ENCODE results near the gene GATAD2A.
"Not testable (repeated sequence)": the region's sequence is repeated elsewhere in the genome, so short reads cannot be mapped to it uniquely, and the experiment has no call there.

GATAD2A gene

DNA sequence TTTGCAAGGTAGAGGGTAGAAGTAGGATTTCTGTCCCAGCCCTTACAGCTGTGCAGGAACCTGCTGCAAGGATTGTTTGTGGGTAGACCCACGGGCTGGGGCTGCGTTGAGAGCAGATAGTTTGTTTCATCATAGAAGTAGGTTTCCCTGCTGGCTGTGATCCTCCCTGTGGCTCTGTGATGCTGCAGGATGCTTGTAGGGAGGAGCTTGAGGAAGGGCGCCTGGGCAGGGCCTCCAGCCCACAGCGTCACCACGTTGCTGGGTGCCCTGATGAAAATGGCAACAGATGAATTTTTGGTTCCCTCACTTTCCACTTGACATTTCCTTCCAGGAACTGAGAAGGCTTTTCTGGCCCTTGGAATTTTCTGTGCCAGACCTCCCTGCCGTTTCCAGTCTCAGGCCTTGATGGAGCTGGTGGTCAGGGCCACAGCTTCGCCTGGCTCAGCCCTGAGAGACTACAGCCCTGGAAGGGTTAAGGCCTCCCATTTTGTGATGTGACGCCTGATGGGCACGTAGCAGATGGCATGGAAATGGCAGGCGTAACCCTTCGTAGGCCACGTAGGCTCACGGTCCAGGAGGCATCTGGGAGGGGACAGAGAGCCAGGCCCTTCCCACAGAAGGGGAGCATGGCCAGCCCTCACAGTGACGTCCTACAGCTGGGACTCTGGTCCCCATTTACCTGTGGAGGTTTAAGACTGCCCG, 42.2 kb downstream of the GATAD2A start:
- DNase-seq, result peak; percentile 57

DNA sequence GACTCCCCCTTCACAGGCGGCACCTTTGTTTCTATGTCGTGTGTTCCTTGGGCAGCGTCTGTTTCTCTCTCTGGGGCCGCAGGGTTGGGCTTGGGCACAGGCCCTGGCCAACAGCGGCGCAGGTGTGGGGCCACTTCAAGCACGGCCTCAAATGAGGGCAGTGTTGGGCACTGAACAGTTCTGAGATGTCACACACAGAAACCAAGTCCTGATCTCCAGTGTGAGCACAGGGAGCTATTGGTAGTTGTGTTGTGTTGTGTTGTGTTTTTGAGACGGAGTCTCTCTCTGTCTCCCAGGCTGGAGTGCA, 42.7 kb downstream of the GATAD2A start:
- DNase-seq, result no peak

DNA sequence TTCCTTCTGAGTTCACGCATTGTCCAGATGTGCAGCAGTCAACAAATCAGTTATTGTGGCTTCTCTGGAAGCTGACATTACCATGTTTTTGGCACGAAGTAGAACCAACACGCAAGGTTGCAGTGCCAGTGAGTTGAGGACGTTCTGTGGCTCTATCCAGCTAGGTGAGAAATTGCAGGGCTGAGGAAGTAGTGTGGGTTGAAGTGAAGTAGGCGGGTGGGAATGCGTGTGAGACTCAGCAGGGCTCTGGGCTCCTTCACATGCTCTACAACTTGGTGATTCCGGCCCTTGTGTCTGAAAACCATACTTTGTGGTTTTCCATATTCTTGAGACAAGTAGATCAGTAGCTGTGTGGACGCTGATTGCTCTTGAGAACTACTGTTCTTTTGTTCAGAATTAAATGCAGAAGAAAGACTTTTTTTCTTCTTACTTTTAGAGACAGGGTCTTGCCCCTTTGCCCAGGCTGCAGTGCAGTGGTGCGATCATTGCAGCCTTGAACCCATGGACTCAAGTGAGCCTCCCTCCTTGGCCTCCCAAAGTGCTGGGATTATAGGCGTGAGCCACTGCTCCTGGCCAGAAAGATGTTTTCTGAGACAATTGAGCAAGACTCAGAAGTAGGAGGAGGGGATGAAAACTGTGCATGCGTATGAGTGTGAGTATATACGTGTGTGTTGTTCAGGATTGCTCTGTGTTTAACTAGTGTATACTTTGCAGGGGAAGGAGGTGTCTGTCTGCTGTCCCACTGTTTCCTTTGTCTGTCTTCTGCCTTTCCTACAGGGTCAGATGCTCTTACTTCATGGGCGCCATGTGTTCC, 46.2 kb downstream of the GATAD2A start:
- peak; percentile 48 for DNase-seq

DNA sequence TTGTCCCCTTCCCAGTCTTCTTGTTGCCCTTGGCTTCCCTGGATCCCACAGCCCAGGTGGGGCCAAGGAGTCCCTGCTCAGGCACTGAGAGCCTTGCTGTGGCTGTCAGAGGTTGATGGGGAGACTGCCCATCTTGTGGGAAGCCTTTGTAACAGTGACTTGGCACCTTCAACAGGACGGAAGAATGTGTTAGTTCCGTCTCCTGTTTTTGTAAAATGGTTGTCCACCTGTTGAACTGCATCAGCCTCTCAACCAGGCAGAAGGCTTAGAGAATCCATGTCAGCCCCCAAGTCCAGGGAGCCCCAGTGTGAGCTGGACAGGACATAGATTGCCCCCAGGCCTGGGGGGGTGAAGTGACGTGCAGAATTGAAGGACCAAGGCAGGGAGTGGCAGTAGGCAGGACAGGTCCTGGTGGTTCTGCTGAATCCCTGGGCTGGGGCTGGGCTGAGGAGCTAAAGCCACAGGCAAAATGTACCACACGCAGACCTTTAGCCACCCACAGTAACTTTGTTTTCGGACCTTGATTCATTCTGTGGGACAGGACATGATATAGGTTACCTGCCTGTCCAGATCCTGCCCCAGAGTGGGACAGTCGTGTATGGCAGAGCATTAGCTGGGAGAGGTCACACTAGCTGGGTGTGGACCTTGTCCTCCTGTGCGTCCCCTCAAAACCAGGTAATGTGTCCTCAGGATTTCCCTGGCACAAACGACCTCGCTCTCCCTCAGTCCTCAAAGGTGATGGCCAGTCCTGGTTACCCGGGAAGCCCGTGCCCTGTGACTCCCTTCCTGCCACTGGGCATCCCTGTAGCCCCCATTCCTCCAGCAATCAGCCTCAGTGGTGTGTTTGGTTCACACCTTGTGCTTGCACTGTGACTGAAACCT, 47.0 kb downstream of the GATAD2A start:
- DNase-seq, result no peak

DNA sequence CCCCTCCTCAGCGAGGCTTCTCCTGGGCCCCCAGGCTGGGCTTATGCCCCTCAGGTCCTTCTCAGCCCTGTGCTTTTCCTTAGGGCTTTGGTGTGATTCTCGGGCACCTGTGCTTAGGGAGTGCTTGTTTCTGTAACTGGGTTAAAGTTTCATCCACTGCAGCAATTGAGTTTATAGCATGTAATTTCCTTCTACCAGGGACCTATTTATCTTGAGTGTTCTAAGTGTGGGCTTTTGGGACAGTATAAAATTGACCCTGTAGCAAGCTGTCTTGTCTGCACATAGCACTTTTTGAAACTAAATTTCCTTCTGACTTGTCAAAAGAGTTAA, 47.6 kb downstream of the GATAD2A start:
- no peak for DNase-seq

DNA sequence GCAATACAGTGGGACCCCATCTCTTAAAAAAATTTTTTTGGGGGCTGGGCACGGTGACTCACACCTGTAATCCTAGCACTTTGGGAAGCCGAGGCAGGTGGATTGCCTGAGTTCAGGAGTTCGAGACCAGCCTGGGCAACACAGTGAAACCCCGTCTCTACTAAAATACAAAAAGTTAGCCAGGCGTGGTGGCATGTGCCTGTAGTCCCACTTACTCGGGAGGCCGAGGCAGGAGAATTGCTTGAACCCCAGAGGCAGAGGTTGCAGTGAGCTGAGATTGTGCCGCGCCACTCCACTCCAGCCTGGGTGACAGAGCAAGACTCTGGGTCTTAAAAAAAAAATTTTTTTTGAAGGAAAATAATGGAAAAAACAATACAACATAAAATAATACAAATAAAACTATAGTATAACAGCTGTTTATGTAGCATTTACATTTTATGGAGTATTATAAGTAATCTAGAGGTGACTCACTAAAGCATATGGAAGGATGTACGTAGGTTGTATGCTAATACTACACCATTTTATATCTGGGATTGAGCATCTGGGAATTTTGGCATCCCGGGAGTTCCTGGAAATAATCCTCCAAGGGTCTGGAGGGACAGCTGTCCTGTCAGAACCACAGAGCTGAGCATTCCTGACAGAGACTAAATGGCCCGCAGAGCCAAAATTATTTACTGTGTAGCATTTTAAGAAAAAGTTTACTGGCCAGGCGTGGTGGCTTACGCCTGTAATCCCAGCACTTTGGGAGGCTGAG, 49.9 kb downstream of the GATAD2A start:
- DNase-seq, result not testable (repeated sequence)

DNA sequence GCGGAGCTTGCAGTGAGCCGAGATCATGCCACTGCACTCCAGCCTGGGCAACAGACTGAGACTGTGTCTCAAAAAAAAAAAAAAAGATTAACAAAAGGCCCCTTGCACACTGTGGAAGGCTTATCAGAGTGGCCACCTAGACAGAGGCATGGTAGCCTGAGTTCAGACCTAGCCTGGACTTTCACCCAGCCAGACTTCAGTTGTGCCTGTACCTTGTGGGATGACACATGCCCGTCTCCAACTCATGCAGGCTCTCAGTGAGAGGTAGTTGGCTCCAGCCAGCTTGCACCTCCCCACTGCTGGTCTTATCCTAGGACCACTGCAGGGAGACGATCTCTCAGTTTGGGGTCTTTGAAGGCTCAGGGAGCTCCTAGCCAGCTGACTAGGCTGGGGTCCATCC, 52.2 kb downstream of the GATAD2A start:
- DNase-seq, result no peak

DNA sequence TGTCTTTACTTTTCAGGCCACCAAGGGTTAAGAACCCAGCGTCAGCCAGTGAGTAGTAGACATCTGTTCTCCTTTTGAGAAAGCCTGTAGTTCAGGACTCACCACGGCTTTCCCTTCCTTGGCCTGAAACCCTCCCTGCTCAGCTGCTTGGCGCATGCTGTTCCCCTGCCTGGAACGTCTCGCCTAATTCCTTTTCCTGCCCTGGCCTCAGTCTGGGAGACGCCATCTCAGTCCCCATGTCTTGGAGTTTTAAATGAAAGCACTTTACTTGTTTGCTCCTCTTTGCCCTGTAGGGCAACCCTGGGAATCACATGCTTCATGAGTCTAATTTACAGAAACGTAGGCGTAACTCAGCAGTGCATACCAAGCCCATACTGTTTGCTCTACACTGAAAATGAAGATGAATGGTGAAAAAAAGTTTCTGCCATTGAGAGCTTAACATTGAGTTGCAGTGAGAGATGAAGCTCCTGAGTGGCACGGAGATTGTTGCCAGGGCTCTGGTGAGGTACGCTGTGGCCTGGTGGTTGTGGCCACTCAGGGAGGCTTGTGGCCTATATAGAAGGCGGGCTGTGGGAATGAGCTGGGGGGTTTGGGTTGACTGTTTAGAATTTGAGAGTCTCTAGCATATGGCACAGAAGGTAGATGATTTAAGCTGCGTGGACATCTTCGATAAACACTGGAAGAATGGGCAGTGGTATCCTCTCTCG, 52.8 kb downstream of the GATAD2A start:
- DNase-seq, result no peak

DNA sequence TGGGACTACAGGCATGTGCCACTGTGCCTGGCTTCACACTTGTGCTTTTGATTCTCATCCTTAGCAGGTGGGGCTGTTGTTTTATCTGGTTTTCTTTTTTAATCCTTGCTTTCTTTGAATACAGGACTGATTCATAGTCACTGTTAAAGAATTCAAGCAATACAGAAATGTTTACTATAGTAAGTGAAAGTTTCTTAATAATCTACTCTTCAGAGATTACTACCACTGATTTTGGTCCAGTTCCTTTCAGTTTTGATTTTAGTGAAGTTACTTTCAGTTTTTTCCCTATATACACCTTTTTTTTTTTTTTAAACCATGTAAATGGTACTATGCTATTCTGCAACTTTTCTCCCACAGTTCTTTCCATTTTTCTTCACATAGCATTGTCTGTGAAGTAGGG, 53.6 kb downstream of the GATAD2A start:
- DNase-seq, result no peak

DNA sequence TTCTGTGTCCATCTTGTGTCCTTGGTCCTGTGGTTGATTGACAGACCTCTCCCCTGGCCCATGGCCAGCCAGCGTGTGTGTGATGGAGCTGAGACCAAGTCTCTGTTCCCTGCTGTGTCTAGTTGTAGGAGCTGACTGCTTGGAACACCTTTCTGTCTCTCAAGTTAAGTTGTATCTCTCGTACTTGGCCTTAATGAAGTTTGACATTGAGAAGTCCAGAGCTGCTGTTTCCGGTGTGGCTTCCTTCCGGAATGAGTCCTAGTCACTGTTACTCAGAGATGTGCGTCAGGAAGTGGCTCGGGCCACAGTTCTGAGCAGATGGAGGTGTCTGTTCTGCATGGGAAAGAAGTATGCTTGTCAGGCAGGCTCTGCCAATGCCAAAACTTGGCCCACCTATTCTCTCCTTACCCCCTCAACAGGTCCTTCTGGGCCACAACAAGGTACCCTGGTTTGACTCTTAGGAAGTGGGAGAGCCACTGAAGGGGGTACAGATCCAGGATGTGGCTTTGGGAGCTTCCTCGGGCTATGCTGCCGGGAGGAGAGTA, 54.3 kb downstream of the GATAD2A start:
- peak; percentile 80 for DNase-seq

DNA sequence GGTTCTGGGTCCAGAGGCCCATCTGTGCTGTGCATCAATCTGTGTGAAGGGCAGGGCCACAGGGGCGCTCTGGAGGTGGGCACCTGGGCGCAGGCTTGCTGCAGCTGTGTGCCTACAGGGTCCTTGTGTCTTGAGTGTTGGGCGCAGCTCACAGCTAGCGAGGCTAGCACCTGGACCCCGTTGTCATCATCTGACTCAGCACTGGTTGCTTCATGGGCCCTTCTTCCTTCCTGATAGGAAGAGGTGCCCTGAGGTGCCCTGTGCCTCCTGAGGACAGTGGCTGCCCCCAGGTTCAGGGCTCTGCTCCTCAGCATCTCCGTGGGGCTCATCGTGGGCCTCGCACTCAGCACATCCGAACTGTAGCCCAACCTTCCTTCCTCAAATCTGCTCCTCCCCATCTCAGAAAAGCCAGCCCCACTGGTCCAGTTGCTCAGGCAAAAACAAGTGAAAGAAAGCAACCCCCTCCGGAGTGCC, 54.8 kb downstream of the GATAD2A start:
- DNase-seq, result peak; percentile 53

DNA sequence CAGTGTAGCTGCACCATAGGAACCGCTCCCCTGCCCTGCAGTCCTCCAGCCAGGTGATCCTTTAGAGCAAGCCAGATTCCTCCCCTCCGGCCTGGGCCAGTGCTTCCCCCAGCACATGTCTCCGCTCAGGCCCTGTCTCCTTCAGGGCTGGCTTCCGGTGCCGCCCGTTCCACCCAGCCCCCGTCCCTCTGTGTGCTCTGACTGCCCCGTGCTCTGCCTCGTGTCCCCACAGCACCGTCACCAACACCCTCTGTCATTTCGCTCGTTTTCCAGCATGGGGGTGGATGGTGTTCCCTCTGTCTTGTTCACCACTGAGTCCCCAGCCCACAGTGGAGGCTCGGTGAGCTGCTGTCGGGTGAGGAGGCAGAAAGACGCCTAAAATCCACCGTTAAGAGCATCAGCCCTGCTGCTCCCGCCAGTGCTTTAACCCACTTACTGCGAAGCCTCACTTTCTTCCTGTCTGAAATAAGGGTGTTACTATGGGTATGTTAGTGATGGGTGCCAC, 55.3 kb downstream of the GATAD2A start:
- peak; percentile 71 for DNase-seq

DNA sequence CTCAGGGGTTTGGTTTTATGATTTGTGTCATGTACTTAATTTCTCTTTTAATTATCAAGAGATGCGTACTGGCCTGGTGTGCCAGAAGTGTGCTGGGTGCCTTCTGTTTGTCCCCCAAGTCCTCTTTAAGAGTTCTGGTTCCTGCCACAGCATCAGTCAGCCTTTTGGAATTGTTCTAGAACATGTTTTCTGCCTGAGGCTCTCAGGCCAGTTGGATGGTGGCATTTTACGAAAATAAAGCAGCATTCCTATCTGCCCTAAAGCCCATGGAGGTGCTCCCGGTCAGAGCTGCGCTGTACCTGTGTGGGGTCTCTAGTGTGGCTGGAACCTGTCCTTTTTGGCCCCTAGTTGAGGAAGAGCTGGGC, 55.8 kb downstream of the GATAD2A start:
- no peak for DNase-seq

DNA sequence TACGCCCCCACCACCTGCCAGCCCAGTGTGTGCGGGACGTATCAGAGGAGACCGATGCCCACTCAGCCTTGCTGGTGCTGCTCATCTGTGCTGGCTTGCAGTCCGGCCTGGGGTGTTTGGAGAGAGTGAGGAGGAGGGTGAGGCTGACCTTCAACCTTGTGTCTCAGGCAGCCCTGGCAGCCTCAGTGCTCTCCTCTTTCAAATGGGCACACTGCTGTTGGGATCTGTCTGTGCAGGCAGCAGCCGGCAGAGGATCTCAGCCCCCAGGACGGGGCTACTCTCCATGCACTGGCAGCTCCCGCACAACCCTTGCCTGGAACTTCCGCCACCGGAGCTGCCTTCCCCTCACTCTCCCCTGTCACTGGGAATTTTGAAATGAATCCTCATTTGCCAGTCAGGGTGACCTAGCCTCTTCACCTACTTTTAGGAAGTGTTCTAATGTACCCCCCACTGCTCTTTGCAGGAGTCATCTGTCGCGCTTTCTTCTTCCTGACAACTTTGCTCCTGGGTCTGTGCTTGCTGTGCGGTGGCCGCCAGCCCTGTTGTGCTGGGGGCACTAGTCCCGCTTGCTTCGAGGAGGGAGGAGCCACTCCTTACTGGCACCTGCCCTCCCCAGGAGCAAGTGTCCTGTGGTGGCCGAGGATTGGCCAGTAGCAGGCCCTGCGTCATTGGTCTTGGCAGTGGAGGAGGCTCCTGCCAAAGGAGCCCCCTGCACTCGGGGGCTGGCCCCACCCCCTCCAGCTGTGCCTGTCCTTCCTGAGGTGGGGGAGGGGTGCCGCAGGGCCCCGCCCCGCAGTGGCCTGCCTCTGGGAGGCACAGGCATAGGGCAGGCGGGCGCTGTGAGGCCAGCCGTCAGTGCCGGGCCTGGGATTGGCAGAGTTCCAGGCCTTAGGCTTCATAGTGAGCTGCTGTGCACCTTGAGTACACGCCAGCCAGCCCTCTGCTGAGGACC, 56.5 kb downstream of the GATAD2A start:
- peak; percentile 56 for DNase-seq

DNA sequence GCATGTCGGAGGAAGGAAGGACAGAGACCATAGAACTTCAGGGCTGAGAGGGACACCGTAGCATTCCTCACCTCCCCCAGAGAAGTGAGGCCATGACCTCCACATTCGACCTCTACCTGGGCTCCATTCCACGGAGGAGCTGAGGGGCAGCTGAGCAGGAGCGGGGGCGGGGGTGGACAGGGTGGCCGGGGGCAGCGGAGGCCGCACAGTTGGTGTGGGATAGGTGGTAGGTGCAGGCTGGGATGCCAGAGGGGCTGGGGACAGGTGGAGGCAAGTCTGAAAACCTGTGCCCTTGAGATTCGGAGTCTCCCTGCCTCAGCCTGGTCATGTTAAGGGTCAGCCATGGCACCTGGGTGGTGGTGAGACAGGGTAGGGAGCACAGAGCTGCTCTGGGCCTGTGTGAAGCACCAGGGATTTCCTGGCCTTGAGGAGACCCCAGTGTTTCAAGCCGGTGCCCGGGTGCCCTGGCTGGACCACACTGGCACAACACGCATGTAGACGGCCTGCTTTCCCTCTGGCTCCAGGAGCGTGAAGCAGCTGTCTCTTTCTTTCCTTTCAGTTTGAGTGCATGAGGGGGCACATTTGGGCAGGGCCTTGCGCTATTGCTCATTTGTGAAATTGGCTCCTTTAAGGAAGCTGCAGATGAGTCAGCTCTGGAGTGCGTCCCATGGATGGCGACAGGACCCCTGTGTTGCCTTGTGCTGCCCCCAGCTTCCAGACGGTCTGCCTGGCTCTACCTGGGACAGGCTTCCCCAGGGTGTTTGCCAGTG, 58.1 kb downstream of the GATAD2A start:
- no peak for DNase-seq

DNA sequence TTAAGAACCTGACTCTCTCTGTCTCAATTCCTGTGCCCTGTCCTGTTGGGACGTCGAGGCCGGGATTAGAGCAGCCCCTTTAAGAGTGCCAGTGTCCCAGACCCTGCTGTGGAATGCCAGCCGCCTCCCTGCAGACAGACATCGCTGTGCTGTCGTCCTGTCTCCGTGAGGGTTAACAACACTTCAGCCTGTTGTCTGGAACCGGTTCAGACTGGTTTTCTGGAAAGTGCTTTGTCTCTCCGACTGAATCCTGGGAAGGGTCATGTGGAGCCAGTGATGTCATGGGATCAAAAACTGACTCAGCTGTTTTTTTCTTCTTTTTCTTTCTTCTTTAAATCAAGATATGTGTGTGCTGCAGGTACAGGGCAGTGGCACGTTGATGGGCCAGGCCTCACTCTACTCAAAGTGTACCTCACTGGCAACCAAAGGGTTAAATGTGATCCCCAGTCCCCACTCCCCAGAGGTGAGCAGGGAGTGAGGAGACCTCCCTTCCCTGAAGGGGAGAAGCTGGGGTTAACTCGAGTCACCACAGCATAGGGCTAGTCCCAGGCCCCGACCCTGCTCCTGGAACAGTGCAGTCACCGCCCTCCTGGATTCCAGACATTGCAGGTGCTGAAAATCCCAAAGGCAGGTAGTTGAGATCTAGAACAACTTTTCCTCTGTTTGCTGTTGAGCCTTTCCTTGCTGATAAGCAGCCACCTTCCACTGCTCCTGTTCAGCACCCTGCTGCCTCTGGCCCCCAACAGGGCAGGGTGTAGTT, 59.0 kb downstream of the GATAD2A start:
- no peak for DNase-seq

DNA sequence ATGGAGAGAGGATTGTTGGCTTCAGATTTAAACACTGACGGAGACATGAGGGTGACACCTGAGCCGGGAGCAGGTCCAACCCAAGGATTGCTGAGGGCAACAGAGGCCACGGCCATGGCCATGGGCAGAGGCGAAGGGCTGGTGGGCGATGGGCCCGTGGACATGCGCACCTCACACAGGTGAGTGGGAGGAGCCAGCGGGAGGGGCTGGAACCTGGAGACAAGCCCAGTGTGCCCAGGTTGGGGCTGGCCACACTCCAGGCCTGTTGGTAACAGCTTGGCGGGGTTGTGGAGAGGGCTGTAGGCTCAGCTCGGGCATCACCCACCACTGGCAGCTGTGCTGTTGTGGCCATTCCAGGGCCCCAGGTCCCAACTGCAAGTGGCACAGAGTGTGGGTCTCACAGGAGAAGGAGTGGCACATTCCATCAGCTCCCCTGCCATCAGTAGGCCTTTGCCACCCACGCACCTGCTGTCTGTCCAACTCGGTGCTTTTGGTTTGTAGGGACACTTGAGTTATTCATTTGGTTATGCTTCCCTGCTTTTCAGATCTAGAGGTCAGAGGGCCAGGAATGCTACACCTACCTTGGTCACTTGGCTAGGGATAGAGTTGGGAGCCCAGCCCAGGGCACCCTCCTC, 60.1 kb downstream of the GATAD2A start:
- no peak for DNase-seq

DNA sequence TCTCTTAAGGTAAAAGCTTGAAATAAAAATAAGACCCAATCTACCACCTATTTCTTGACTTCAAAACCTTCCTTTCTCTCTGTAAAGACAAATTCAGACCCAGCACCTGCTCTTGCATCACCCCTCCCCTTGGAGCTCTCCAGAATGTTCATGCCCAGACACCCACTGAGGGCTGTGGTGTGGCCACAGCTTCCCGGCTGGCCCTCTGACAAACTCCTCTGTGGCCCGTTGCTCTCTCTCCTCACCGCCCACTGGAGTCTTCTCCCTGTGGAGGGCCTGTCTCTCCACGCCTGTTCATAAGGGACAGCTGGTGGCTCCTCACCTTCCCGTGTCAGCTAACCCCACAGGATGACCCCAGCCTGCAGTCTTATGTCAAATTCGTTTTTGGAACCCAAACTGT, 60.7 kb downstream of the GATAD2A start:
- DNase-seq, result no peak

Data from CD4-positive, alpha-beta T cell treated with Interleukin-6 for 4 hours (primary cell).